Measurements from ENCODE around the gene SMCO1. TPM values are rescaled to one million over a fixed set of nuclear protein-coding genes. Genes with fewer than 3 reads are reported as not detected.
"Not testable (repeated sequence)": the region's sequence is repeated elsewhere in the genome, so short reads cannot be mapped to it uniquely, and the experiment has no call there.

The SMCO1 gene
- total RNA-seq, 1 donor from 2014 or later = not detected

- peaks cover 58% of the 10 kb centered on the region for H3K36me3 Mint-ChIP-seq (ENCODE audit: low read depth)
- H3K27me3 Mint-ChIP-seq = no peaks in the 10 kb centered on the region
- H3K4me1 Mint-ChIP-seq = peaks cover 35% of the 10 kb centered on the region
- H3K27ac Mint-ChIP-seq = no peak overlapping the region
- no peak for DNase-seq
- intact Hi-C loops (cut with micrococcal nuclease) = no loop called here
- no peak overlapping the region for H3K4me3 Mint-ChIP-seq
- no peaks in the 10 kb centered on the region for H3K9me3 Mint-ChIP-seq
Observed at GRCh38 chr3:196498297-196498696, 16.8 kb downstream of the SMCO1 start.

GRCh38 chr3:196496183-196496582 lies 19.0 kb downstream of the SMCO1 start:
- peaks cover 31% of the 10 kb centered on the region for H3K4me1 Mint-ChIP-seq
- no peaks in the 10 kb centered on the region for H3K27me3 Mint-ChIP-seq
- H3K36me3 Mint-ChIP-seq (ENCODE audit: low read depth) = peaks cover 58% of the 10 kb centered on the region
- no peak overlapping the region for H3K27ac Mint-ChIP-seq
- no peak overlapping the region for H3K4me3 Mint-ChIP-seq
- H3K9me3 Mint-ChIP-seq = no peaks in the 10 kb centered on the region
- no peak for DNase-seq
- intact Hi-C loops (cut with micrococcal nuclease) = no loop called here

DNA sequence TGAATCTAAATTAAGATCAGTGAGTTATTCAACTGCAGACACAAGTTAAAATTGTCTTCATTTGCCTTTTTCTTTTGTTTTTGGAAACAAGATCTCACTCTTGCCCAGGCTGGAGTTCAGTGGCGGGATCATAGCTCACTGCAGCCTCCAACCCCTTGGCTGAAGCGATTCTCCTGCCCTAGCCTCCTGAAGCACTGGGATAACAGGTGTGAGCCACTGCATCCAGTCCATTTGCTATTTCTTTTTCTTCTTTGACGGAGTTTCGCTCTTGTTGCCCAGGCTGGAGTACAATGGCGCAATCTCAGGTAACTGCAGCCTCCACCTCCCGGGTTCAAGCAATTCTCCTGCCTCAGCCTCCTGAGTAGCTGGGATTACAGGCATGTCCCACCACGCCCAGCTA lies 21.9 kb downstream of the SMCO1 start:
- no peak for DNase-seq
- Mint-ChIP-seq H3K4me3 (no peak overlapping the region), H3K9me3 (no peaks in the 10 kb centered on the region), H3K27me3 (no peaks in the 10 kb centered on the region), H3K4me1 (peaks cover 16% of the 10 kb centered on the region), H3K27ac (no peak overlapping the region), H3K36me3 (ENCODE audit: low read depth) (peaks cover 33% of the 10 kb centered on the region)
- intact Hi-C loops (cut with micrococcal nuclease) = no loop called here

GRCh38 chr3:196492080-196492479 lies 23.1 kb downstream of the SMCO1 start:
- intact Hi-C loops (cut with micrococcal nuclease) = no loop called here
- H3K4me1 Mint-ChIP-seq = peaks cover 14% of the 10 kb centered on the region
- no peak for DNase-seq
- H3K27me3 Mint-ChIP-seq = no peaks in the 10 kb centered on the region
- no peak overlapping the region for H3K27ac Mint-ChIP-seq
- H3K4me3 Mint-ChIP-seq = no peak overlapping the region
- H3K36me3 Mint-ChIP-seq (ENCODE audit: low read depth) = peaks cover 31% of the 10 kb centered on the region
- no peaks in the 10 kb centered on the region for H3K9me3 Mint-ChIP-seq

- intact Hi-C loops (cut with micrococcal nuclease) = no loop called here
- Mint-ChIP-seq H3K9me3 (no peaks in the 10 kb centered on the region), H3K4me1 (peaks cover 10% of the 10 kb centered on the region), H3K27ac (no peak overlapping the region), H3K4me3 (no peak overlapping the region), H3K27me3 (no peaks in the 10 kb centered on the region), H3K36me3 (ENCODE audit: low read depth) (peaks cover 25% of the 10 kb centered on the region)
- no peak for DNase-seq
Observed at GRCh38 chr3:196489747-196490146, 25.4 kb downstream of the SMCO1 start.

DNA sequence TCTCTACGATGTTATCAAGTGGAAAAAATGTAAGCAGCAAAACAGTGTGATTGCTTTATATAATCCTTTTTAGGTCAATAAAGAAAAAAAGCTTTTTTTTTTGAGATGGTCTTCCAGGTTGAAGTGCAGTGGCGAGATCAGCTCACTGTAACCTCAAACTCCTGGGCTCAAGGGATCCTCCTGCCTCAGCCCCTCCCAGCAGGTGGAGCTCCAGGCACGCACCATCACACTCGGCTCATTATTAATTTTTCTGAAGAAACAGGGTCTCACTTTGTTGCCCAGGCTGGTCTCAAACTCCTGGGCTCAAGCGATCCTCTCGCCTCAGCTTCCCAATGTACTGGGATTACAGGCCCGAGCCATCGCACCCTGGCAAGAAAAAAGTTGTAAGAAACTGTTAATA lies 28.9 kb downstream of the SMCO1 start:
- intact Hi-C loops (cut with micrococcal nuclease) = loop anchor here (1.0 kb wide), 1 partner anchor 33 kb away; no protein-coding TSS in a partner anchor
- Mint-ChIP-seq H3K27ac (no peak overlapping the region), H3K4me3 (no peak overlapping the region), H3K9me3 (no peaks in the 10 kb centered on the region), H3K36me3 (ENCODE audit: low read depth) (peaks cover 34% of the 10 kb centered on the region), H3K27me3 (no peaks in the 10 kb centered on the region), H3K4me1 (peaks cover 6% of the 10 kb centered on the region)
- DNase-seq = no peak

DNA sequence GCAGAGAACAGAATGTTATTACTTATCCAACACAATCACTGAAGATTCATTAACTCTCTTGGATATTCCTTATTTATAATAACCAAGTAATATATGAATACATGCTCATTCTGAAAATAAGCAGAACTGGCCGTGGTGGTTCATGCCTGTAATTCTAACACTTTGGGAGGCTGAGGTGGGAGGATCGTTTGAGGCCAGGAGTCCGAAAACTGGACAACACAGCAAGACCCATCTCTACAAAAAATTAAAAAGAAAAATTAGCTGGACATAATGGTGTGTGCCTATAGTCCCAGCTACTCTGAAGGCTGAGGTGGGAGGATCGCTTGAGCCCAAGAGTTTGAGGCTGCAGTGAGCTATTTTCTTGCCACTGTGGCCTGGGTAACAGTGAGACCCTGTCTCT lies 37.5 kb downstream of the SMCO1 start:
- Mint-ChIP-seq H3K4me1 (no peaks in the 10 kb centered on the region), H3K27ac (no peak overlapping the region), H3K9me3 (no peaks in the 10 kb centered on the region), H3K36me3 (ENCODE audit: low read depth) (peaks cover 50% of the 10 kb centered on the region), H3K27me3 (no peaks in the 10 kb centered on the region), H3K4me3 (no peak overlapping the region)
- no peak for DNase-seq
- intact Hi-C loops (cut with micrococcal nuclease) = no loop called here

- no peaks in the 10 kb centered on the region for H3K27me3 Mint-ChIP-seq
- no peak for DNase-seq
- H3K9me3 Mint-ChIP-seq = no peaks in the 10 kb centered on the region
- no peak overlapping the region for H3K4me3 Mint-ChIP-seq
- H3K27ac Mint-ChIP-seq = no peak overlapping the region
- H3K4me1 Mint-ChIP-seq = peaks cover 8% of the 10 kb centered on the region
- intact Hi-C loops (cut with micrococcal nuclease) = no loop called here
- H3K36me3 Mint-ChIP-seq (ENCODE audit: low read depth) = peaks cover 52% of the 10 kb centered on the region
Observed at GRCh38 chr3:196472286-196472685, 42.9 kb downstream of the SMCO1 start.

GRCh38 chr3:196471551-196471950 lies 43.6 kb downstream of the SMCO1 start:
- Mint-ChIP-seq H3K4me1 (peaks cover 8% of the 10 kb centered on the region), H3K27me3 (no peaks in the 10 kb centered on the region), H3K9me3 (no peaks in the 10 kb centered on the region), H3K4me3 (no peak overlapping the region), H3K36me3 (ENCODE audit: low read depth) (peaks cover 45% of the 10 kb centered on the region), H3K27ac (no peak overlapping the region)
- no peak for DNase-seq
- intact Hi-C loops (cut with micrococcal nuclease) = no loop called here

- H3K4me3 Mint-ChIP-seq; H3K27me3 Mint-ChIP-seq; H3K4me1 Mint-ChIP-seq; DNase-seq; H3K9me3 Mint-ChIP-seq; intact Hi-C loops (cut with micrococcal nuclease); H3K27ac Mint-ChIP-seq: not testable (repeated sequence)
- H3K36me3 Mint-ChIP-seq (ENCODE audit: low read depth) = peaks cover 46% of the 10 kb centered on the region
Observed at GRCh38 chr3:196470182-196470581, 45.0 kb downstream of the SMCO1 start.

DNA sequence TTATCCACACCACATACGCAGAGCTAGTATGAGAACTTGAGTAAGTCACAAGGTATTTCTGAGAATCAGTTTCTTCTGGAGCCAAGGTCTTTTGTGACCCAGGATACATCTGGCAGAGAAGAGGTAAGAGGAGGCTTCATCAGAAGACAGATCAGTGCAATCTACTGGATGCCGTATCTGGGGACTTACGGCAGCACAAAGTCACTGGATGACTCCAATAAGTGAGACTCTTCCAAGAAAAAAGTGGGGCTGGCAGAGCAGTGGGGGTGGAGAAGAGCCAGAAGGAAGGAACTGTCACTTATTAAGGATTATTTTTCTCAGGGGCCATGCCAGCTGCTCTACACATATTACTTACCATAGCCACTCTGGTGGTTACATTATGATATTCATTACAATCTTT lies 51.3 kb downstream of the SMCO1 start:
- Mint-ChIP-seq H3K27me3 (no peaks in the 10 kb centered on the region), H3K9me3 (peaks cover 22% of the 10 kb centered on the region), H3K36me3 (ENCODE audit: low read depth) (peaks cover 41% of the 10 kb centered on the region), H3K4me3 (no peak overlapping the region), H3K27ac (no peak overlapping the region), H3K4me1 (peaks cover 10% of the 10 kb centered on the region)
- intact Hi-C loops (cut with micrococcal nuclease) = no loop called here
- DNase-seq = no peak

DNA sequence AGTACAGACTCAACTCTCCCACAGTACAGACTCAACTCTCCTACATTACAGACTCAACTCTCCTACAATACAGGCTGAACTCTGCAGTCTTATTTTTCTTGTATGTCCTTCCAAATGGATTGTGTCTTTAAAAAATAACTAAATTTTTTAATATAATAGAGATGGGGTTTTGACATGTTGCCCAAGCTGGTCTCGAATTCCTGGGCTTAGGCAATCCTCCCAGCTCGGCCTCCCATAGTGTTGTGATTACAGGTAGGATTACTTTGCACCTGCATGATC lies 51.7 kb downstream of the SMCO1 start:
- H3K4me1 Mint-ChIP-seq = peaks cover 10% of the 10 kb centered on the region
- H3K36me3 Mint-ChIP-seq (ENCODE audit: low read depth) = peaks cover 38% of the 10 kb centered on the region
- intact Hi-C loops (cut with micrococcal nuclease) = no loop called here

DNA sequence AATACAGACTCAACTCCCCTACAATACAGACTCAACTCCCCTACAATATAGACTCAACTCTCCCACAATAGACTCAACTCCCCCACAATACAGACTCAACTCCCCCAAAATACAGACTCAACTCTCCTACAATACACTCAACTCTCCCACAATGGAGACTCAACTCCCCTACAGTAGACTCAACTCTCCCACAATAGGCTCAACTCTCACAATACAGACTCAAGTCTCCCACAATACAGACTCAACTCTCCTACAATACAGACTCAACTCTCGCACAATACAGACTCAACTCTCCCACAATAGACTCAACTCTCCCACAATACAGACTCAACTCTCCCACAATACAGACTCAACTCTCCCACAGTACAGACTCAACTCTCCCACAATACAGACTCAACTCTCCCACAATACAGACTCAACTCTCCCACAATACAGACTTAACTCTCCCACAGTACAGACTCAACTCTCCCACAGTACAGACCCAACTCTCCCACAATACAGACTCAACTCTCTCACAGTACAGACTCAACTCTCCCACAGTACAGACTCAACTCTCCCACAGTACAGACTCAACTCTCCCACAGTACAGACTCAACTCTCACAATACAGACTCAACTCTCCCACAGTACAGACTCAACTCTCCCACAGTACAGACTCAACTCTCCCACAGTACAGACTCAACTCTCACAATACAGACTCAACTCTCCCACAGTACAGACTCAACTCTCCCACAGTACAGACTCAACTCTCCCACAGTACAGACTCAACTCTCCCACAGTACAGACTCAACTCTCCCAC lies 52.3 kb downstream of the SMCO1 start:
- intact Hi-C loops (cut with micrococcal nuclease); DNase-seq; H3K27ac Mint-ChIP-seq; H3K27me3 Mint-ChIP-seq; H3K4me3 Mint-ChIP-seq: not testable (repeated sequence)
- Mint-ChIP-seq H3K4me1 (peaks cover 12% of the 10 kb centered on the region), H3K9me3 (peaks cover 22% of the 10 kb centered on the region), H3K36me3 (ENCODE audit: low read depth) (peaks cover 36% of the 10 kb centered on the region)

More for the DNA sequence above, 51.7 kb downstream of the SMCO1 start:
- Mint-ChIP-seq H3K27me3 (no peaks in the 10 kb centered on the region), H3K27ac (no peak overlapping the region), H3K9me3 (peaks cover 22% of the 10 kb centered on the region), H3K4me3 (no peak overlapping the region)
- no peak for DNase-seq

GRCh38 chr3:196458063-196458462 lies 57.1 kb downstream of the SMCO1 start:
- Mint-ChIP-seq H3K4me3 (no peak overlapping the region), H3K27ac (no peak overlapping the region), H3K27me3 (no peaks in the 10 kb centered on the region), H3K4me1 (peaks cover 15% of the 10 kb centered on the region), H3K36me3 (ENCODE audit: low read depth) (peaks cover 18% of the 10 kb centered on the region), H3K9me3 (peaks cover 17% of the 10 kb centered on the region)
- DNase-seq = no peak
- intact Hi-C loops (cut with micrococcal nuclease) = no loop called here

- Mint-ChIP-seq H3K9me3 (peaks cover 12% of the 10 kb centered on the region), H3K4me1 (peaks cover 15% of the 10 kb centered on the region), H3K36me3 (ENCODE audit: low read depth) (peaks cover 12% of the 10 kb centered on the region)
- H3K4me3 Mint-ChIP-seq; H3K27ac Mint-ChIP-seq; intact Hi-C loops (cut with micrococcal nuclease); DNase-seq; H3K27me3 Mint-ChIP-seq: not testable (repeated sequence)
Observed at GRCh38 chr3:196457470-196457869, 57.7 kb downstream of the SMCO1 start.
